GM23338 (cell line): ENCODE measurements around the gene SRD5A2.

Experiments
- CREB1 ChIP-seq: fragments of 250-450 bp; sonication (Bioruptor Pico); IDR thresholded peaks from 2 replicates; pipeline ENCODE4 v1.5.0; 2020; ENCODE audit warnings: low read depth, mild to moderate bottlenecking, moderate library complexity
- CTCF ChIP-seq, 2 experiments: fragments of 200-600 bp in 1 of 2; sonication (generic) in 1 of 2; conservative IDR thresholded peaks; 2 replicates each; pipeline versions ENCODE4 v1.5.1 to v1.6.1; 2016 to 2017; ENCODE audit warnings: antibody characterized with exemption in 2 of 2, low read depth in 2 of 2, mild to moderate bottlenecking in 2 of 2, moderate library complexity in 1 of 2
- ETS1 ChIP-seq: IDR thresholded peaks from 2 replicates; pipeline ENCODE4 v1.6.1; 2016; ENCODE audit warnings: antibody characterized with exemption
- EZH2 ChIP-seq: fragments of 200-600 bp; sonication (generic); IDR thresholded peaks from one replicate; pipeline ENCODE4 v1.8.0; 2017; ENCODE audit warnings: antibody characterized with exemption, mild to moderate bottlenecking, low read depth; ENCODE audit not compliant: unreplicated experiment
- NANOG ChIP-seq: IDR thresholded peaks from 2 replicates; pipeline ENCODE4 v1.6.1; 2016; ENCODE audit warnings: antibody characterized with exemption, borderline replicate concordance
- POLR2AphosphoS5 ChIP-seq: IDR thresholded peaks from 2 replicates; pipeline ENCODE4 v1.6.1; 2016; ENCODE audit warnings: antibody characterized with exemption, low read depth
- REST ChIP-seq: IDR thresholded peaks from one replicate; pipeline ENCODE4 v1.6.1; 2018; ENCODE audit warnings: antibody characterized with exemption; ENCODE audit not compliant: unreplicated experiment
- STAT1 ChIP-seq: IDR thresholded peaks from one replicate; pipeline ENCODE4 v1.6.1; 2016; ENCODE audit warnings: antibody characterized with exemption; ENCODE audit not compliant: unreplicated experiment

- TF ChIP-seq CTCF (conservative IDR thresholded peaks at IDR 0.05; ENCODE audit: low read depth in 2 of 2) (no peak), EZH2 (no peak), REST (no peak), POLR2AphosphoS5 (no peak), NANOG (no peak), ETS1 (no peak), STAT1 (no peak), CREB1 (CRISPR knock-in tag) (no peak)
These were observed 45.0 kb downstream of the SRD5A2 start for GRCh38 chr2:31535768-31536167.
